SK-N-SH (cell line): ENCODE measurements around the gene UPK1B. TPM values are rescaled to one million over a fixed set of nuclear protein-coding genes. Genes with fewer than 3 reads are reported as not detected.

Source experiments
- CTCF ChIA-PET: fragments of 300-600, 350-600 bp; formaldehyde crosslinking; extraction: SDS; loops from one replicate; lab custom pipeline; 2021; lab: Yijun Ruan, JAX
- POLR2A ChIA-PET: fragments of 350-600 bp; sonication (Branson Sonifier 250); formaldehyde crosslinking; extraction: SDS; loops from one replicate; lab custom pipeline; 2020; ENCODE audit warnings: antibody characterized with exemption, inconsistent platforms; lab: Yijun Ruan, JAX
- DNase-seq: peaks from one replicate; pipeline ENCODE4 v3.0.0; 2012
- H2AFZ ChIP-seq: fragments of 200-600 bp; sonication (generic); 2 replicates; pipeline ENCODE4 v1.8.1; 2016; ENCODE audit warnings: antibody characterized with exemption, mild to moderate bottlenecking, low read depth
- H3F3A ChIP-seq: fragments of 200-600 bp; sonication (generic); replicated peaks from 2 replicates; pipeline ENCODE3; 2016; ENCODE audit warnings: antibody characterized with exemption, mild to moderate bottlenecking; ENCODE audit not compliant: insufficient read depth
- H3K27ac ChIP-seq, 2 experiments: fragments of 200-500 bp in 1 of 2; fragments of 200-600 bp in 1 of 2; sonication (Bioruptor generic) in 1 of 2; sonication (generic), shearing (Covaris generic) in 1 of 2; 2 replicates each; pipeline versions ENCODE4 v1.5.1 to v1.6.1; 2014 to 2016; ENCODE audit warnings: low read depth in 2 of 2, inconsistent platforms in 1 of 2, low read length in 1 of 2, mild to moderate bottlenecking in 1 of 2, mixed read lengths in 1 of 2
- H3K27me3 ChIP-seq: fragments of 200-600 bp; sonication (generic), shearing (Covaris generic); 2 replicates; pipeline ENCODE4 v1.6.1; 2016; ENCODE audit warnings: mixed run types; ENCODE audit not compliant: insufficient read depth
- H3K36me3 ChIP-seq, 2 experiments: fragments of 200-500 bp in 1 of 2; fragments of 200-600 bp in 1 of 2; sonication (Bioruptor generic) in 1 of 2; sonication (generic) in 1 of 2; replicated peaks in 1 of 2; 2 replicates each; pipeline versions ENCODE3 to v1.5.1; 2014 to 2016; ENCODE audit warnings: low read length in 1 of 2, mild to moderate bottlenecking in 1 of 2; ENCODE audit not compliant: insufficient read depth in 2 of 2, control insufficient read depth in 1 of 2
- H3K4me1 ChIP-seq, 2 experiments: fragments of 200-500 bp in 1 of 2; fragments of 200-600 bp in 1 of 2; sonication (Bioruptor generic) in 1 of 2; sonication (generic), shearing (Covaris generic) in 1 of 2; 2 replicates each; pipeline versions ENCODE4 v1.5.1 to v1.6.1; 2014 to 2016; ENCODE audit warnings: low read depth in 1 of 2, low read length in 1 of 2, mixed run types in 1 of 2; ENCODE audit not compliant: insufficient read depth in 2 of 2, control insufficient read depth in 1 of 2
- H3K4me2 ChIP-seq: fragments of 200-600 bp; sonication (generic), shearing (Covaris generic); 2 replicates; pipeline ENCODE4 v1.6.1; 2017; ENCODE audit warnings: mixed run types
- H3K4me3 ChIP-seq, 2 experiments: fragments of 200-500 bp in 1 of 2; fragments of 200-600 bp in 1 of 2; sonication (Bioruptor generic) in 1 of 2; sonication (generic), shearing (Covaris generic) in 1 of 2; 2 replicates each; pipeline versions ENCODE4 v1.5.1 to v1.8.1; 2014 to 2016; ENCODE audit warnings: low read depth in 2 of 2, inconsistent platforms in 1 of 2, low read length in 1 of 2, mild to moderate bottlenecking in 1 of 2, mixed read lengths in 1 of 2, moderate library complexity in 1 of 2
- H3K79me2 ChIP-seq: fragments of 200-600 bp; sonication (generic); 2 replicates; pipeline ENCODE4 v1.8.1; 2017; ENCODE audit warnings: mild to moderate bottlenecking; ENCODE audit not compliant: insufficient read depth
- H3K9ac ChIP-seq: fragments of 200-600 bp; sonication (generic); 2 replicates; pipeline ENCODE4 v1.6.1; 2017; ENCODE audit warnings: mixed run types
- H3K9me2 ChIP-seq: fragments of 200-600 bp; sonication (generic); 2 replicates; pipeline ENCODE4 v1.6.1; 2017; ENCODE audit warnings: mixed run types
- H3K9me3 ChIP-seq: fragments of 200-600 bp; sonication (generic); 2 replicates; pipeline ENCODE4 v1.6.1; 2017; ENCODE audit warnings: mixed run types, mild to moderate bottlenecking, moderate library complexity
- H4K20me1 ChIP-seq: fragments of 200-600 bp; sonication (generic); 2 replicates; pipeline ENCODE4 v1.6.1; 2017; ENCODE audit warnings: mild to moderate bottlenecking, mixed run types; ENCODE audit not compliant: insufficient read depth
- NRF1 ChIP-seq: IDR thresholded peaks from 2 replicates; pipeline ENCODE4 v1.6.1; 2012; ENCODE audit warnings: low read depth, mild to moderate bottlenecking, low read length
- RCOR1 ChIP-seq: fragments of 150-350 bp; IDR thresholded peaks from 2 replicates; pipeline ENCODE4 v1.6.1; 2017; ENCODE audit warnings: antibody characterized with exemption, low read length
- RFX5 ChIP-seq: IDR thresholded peaks from 2 replicates; pipeline ENCODE4 v1.6.1; 2012; ENCODE audit warnings: mild to moderate bottlenecking, improper control_type of control experiment, low read length
- TAF1 ChIP-seq: IDR thresholded peaks from 2 replicates; pipeline ENCODE4 v1.6.1; 2012; ENCODE audit warnings: low read depth, mild to moderate bottlenecking, low read length, moderate library complexity, borderline replicate concordance
- TCF12 ChIP-seq: IDR thresholded peaks from 2 replicates; pipeline ENCODE4 v1.4.0; 2012
- TEAD4 ChIP-seq: IDR thresholded peaks from 2 replicates; pipeline ENCODE4 v1.4.0; 2012; ENCODE audit warnings: mild to moderate bottlenecking, borderline replicate concordance; ENCODE audit not compliant: insufficient read depth
- WGBS: methylation state at CpG from one replicate; pipeline ENCODE4 v1.1.6; 2017; ENCODE audit warnings: low lambda C conversion rate; 5-methylcytosine and 5-hydroxymethylcytosine counted together
- polyA plus RNA-seq, 3 experiments: library from polyadenylated mRNA; depleted of rRNA; stranded (reverse); fragments of >200 nt; gene quantifications; 2 replicates each; pipeline ENCODE4 v1.2.3, GENCODE V29; 2012
- TF ChIP-seq, protein P1 (sequence below): fragments of 150-350 bp; IDR thresholded peaks from 2 replicates; pipeline ENCODE4 v1.6.1; 2016; ENCODE audit warnings: mild to moderate bottlenecking, low read depth, low read length
- TF ChIP-seq, protein P2 (sequence below): IDR thresholded peaks from 2 replicates; pipeline ENCODE4 v1.4.0; 2012; ENCODE audit warnings: low read depth, borderline replicate concordance
- TF ChIP-seq, protein P3 (sequence below): IDR thresholded peaks from 2 replicates; pipeline ENCODE4 v1.6.1; 2012; ENCODE audit warnings: mild to moderate bottlenecking, low read depth, low read length, moderate library complexity
- TF ChIP-seq, protein P4 (sequence below): IDR thresholded peaks from 2 replicates; pipeline ENCODE4 v1.4.0; 2012; ENCODE audit warnings: low read depth, borderline replicate concordance

UPK1B gene
- polyA plus RNA-seq, 1 of the 3 experiments (the other 2 are of a cell fraction): not detected

DNA sequence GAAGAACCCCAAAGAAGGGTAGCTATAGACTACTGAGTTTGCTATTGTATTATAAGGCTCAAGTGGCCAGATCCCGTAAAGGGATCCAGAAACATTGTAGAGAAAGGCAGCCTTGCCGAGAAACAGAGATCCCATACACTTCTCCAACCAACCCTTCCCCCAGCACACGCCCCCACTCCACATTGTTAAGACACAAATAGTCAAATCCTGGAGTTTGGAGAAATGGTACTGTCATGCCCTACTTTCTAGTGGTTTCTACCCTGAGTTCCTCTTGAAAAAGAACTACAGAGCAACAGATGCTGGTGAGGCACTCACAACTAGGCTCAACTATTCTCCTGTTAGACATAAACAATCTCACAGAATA, 34.1 kb downstream of the UPK1B start:
- CTCF ChIA-PET: no interaction called here
- Histone ChIP-seq H4K20me1 (no peaks in the 10 kb centered on the region), H3K36me3 (peaks cover 13 to 22% of the 10 kb centered on the region in 2 experiments), H3K4me2 (no peak overlapping the region), H3K4me1 (no peaks in the 10 kb centered on the region), H3K9ac (no peak overlapping the region), H3F3A (no peaks in the 10 kb centered on the region), H3K9me2 (no peaks in the 10 kb centered on the region), H3K79me2 (no peaks in the 10 kb centered on the region), H2AFZ (no peak overlapping the region), H3K27ac (no peak overlapping the region), H3K9me3 (no peaks in the 10 kb centered on the region), H3K4me3 (no peak overlapping the region), H3K27me3 (no peaks in the 10 kb centered on the region)
- WGBS: 95% methylated on average over 3 of the region's 3 CpGs
- no peak for DNase-seq
- TF ChIP-seq TCF12 (no peak), RCOR1 (no peak), TAF1 (no peak), TEAD4 (no peak)
- TF ChIP-seq, protein P1, sequence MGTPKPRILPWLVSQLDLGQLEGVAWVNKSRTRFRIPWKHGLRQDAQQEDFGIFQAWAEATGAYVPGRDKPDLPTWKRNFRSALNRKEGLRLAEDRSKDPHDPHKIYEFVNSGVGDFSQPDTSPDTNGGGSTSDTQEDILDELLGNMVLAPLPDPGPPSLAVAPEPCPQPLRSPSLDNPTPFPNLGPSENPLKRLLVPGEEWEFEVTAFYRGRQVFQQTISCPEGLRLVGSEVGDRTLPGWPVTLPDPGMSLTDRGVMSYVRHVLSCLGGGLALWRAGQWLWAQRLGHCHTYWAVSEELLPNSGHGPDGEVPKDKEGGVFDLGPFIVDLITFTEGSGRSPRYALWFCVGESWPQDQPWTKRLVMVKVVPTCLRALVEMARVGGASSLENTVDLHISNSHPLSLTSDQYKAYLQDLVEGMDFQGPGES: no peak
- TF ChIP-seq, protein P2, sequence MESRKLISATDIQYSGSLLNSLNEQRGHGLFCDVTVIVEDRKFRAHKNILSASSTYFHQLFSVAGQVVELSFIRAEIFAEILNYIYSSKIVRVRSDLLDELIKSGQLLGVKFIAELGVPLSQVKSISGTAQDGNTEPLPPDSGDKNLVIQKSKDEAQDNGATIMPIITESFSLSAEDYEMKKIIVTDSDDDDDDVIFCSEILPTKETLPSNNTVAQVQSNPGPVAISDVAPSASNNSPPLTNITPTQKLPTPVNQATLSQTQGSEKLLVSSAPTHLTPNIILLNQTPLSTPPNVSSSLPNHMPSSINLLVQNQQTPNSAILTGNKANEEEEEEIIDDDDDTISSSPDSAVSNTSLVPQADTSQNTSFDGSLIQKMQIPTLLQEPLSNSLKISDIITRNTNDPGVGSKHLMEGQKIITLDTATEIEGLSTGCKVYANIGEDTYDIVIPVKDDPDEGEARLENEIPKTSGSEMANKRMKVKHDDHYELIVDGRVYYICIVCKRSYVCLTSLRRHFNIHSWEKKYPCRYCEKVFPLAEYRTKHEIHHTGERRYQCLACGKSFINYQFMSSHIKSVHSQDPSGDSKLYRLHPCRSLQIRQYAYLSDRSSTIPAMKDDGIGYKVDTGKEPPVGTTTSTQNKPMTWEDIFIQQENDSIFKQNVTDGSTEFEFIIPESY: no peak
- TF ChIP-seq, protein P3, sequence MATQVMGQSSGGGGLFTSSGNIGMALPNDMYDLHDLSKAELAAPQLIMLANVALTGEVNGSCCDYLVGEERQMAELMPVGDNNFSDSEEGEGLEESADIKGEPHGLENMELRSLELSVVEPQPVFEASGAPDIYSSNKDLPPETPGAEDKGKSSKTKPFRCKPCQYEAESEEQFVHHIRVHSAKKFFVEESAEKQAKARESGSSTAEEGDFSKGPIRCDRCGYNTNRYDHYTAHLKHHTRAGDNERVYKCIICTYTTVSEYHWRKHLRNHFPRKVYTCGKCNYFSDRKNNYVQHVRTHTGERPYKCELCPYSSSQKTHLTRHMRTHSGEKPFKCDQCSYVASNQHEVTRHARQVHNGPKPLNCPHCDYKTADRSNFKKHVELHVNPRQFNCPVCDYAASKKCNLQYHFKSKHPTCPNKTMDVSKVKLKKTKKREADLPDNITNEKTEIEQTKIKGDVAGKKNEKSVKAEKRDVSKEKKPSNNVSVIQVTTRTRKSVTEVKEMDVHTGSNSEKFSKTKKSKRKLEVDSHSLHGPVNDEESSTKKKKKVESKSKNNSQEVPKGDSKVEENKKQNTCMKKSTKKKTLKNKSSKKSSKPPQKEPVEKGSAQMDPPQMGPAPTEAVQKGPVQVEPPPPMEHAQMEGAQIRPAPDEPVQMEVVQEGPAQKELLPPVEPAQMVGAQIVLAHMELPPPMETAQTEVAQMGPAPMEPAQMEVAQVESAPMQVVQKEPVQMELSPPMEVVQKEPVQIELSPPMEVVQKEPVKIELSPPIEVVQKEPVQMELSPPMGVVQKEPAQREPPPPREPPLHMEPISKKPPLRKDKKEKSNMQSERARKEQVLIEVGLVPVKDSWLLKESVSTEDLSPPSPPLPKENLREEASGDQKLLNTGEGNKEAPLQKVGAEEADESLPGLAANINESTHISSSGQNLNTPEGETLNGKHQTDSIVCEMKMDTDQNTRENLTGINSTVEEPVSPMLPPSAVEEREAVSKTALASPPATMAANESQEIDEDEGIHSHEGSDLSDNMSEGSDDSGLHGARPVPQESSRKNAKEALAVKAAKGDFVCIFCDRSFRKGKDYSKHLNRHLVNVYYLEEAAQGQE: no peak
- TF ChIP-seq, protein P4, sequence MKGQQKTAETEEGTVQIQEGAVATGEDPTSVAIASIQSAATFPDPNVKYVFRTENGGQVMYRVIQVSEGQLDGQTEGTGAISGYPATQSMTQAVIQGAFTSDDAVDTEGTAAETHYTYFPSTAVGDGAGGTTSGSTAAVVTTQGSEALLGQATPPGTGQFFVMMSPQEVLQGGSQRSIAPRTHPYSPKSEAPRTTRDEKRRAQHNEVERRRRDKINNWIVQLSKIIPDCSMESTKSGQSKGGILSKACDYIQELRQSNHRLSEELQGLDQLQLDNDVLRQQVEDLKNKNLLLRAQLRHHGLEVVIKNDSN: no peak
- POLR2A ChIA-PET: interaction anchor here (0.6 kb wide), 1 partner anchor 575 kb away, joined by 5 read pairs; no protein-coding TSS in a partner anchor

DNA sequence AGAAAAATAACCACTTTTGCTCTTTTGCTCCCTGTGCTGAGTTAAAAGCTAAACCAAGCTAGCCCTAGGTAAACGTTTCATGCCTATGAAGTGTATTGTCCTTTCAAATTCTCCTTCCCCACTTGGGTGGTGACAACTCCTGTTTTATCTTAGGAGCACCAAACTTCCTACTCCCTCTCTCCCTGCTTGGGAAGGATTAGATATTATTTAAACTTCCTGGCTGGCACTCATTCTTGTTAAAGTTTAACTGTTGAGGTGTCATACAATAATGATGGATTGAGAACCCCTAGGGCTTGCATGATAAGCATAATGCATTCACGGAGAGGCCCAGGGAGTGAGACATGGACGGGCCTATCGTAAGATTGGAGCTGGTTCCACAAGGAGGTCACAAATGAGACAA, 37.8 kb downstream of the UPK1B start:
- no peak for TF ChIP-seq NRF1
- no peak for TF ChIP-seq RFX5
- no peak for DNase-seq
- Histone ChIP-seq H4K20me1 (no peaks in the 10 kb centered on the region), H3K9me2 (no peaks in the 10 kb centered on the region), H3F3A (no peaks in the 10 kb centered on the region), H3K9me3 (no peaks in the 10 kb centered on the region), H3K27me3 (no peaks in the 10 kb centered on the region), H3K9ac (no peak overlapping the region), H3K4me3 (no peak overlapping the region), H3K36me3 (peaks cover 38 to 59% of the 10 kb centered on the region in 2 experiments), H3K4me2 (no peak overlapping the region), H3K79me2 (no peaks in the 10 kb centered on the region), H3K27ac (no peak overlapping the region), H2AFZ (no peak overlapping the region), H3K4me1 (no peaks in the 10 kb centered on the region)
- ChIA-PET CTCF (interaction anchor here (1.1 to 1.4 kb wide), 2 partner anchors 29 to 699 kb away, joined by 3 to 4 read pairs; partner anchors contain the start of gene B4GALT4), POLR2A (no interaction called here)
- 65% methylated on average over 4 of the region's 4 CpGs for WGBS
